OCI-LY3 (cell line): ENCODE data around the gene MINK1.

ENCODE experiments used
- CTCF ChIP-seq: fragments of 200-600, 300-600 bp; sonication (generic); IDR thresholded peaks from 2 replicates; pipeline ENCODE4 v1.5.1; 2014; ENCODE audit warnings: antibody characterized with exemption, low read length, low read depth
- EZH2phosphoT487 ChIP-seq: fragments of 200-600 bp; shearing (Covaris generic); IDR thresholded peaks from 2 replicates; pipeline ENCODE4 v1.6.1; 2018; ENCODE audit warnings: antibody characterized with exemption, mixed run types, low read depth

GRCh38 chr17:4872786-4873185, 39.6 kb downstream of the MINK1 start:
- no peak for TF ChIP-seq EZH2phosphoT487
- TF ChIP-seq CTCF, result no peak
